GM23338 (cell line): Measurements from ENCODE around the gene CIPC.

Source experiments
- CREB1 ChIP-seq: fragments of 250-450 bp; sonication (Bioruptor Pico); IDR thresholded peaks from 2 replicates; pipeline ENCODE4 v1.5.0; 2020; ENCODE audit warnings: low read depth, mild to moderate bottlenecking, moderate library complexity
- CTCF ChIP-seq, 2 experiments: fragments of 200-600 bp in 1 of 2; sonication (generic) in 1 of 2; conservative IDR thresholded peaks; 2 replicates each; pipeline versions ENCODE4 v1.5.1 to v1.6.1; 2016 to 2017; ENCODE audit warnings: antibody characterized with exemption in 2 of 2, low read depth in 2 of 2, mild to moderate bottlenecking in 2 of 2, moderate library complexity in 1 of 2
- EZH2 ChIP-seq: fragments of 200-600 bp; sonication (generic); IDR thresholded peaks from one replicate; pipeline ENCODE4 v1.8.0; 2017; ENCODE audit warnings: antibody characterized with exemption, mild to moderate bottlenecking, low read depth; ENCODE audit not compliant: unreplicated experiment
- EZH2phosphoT487 ChIP-seq: fragments of 200-600 bp; sonication (generic); IDR thresholded peaks from one replicate; pipeline ENCODE4 v1.8.1; 2018; ENCODE audit warnings: antibody characterized with exemption; ENCODE audit not compliant: unreplicated experiment
- NANOG ChIP-seq: IDR thresholded peaks from 2 replicates; pipeline ENCODE4 v1.6.1; 2016; ENCODE audit warnings: antibody characterized with exemption, borderline replicate concordance
- POLR2AphosphoS5 ChIP-seq: IDR thresholded peaks from 2 replicates; pipeline ENCODE4 v1.6.1; 2016; ENCODE audit warnings: antibody characterized with exemption, low read depth
- ZNF462 ChIP-seq: fragments of 250-450 bp; sonication (Bioruptor Pico); IDR thresholded peaks from 2 replicates; pipeline ENCODE4 v1.5.0; 2020; ENCODE audit warnings: mild to moderate bottlenecking, moderate library complexity
- TF ChIP-seq, protein P1 (sequence below): IDR thresholded peaks from one replicate; pipeline ENCODE4 v1.6.1; 2018; ENCODE audit warnings: antibody characterized with exemption; ENCODE audit not compliant: unreplicated experiment
- TF ChIP-seq, protein P2 (sequence below): IDR thresholded peaks from 2 replicates; pipeline ENCODE4 v1.6.1; 2016; ENCODE audit warnings: antibody characterized with exemption

- no peak for TF ChIP-seq CTCF (conservative IDR thresholded peaks at IDR 0.05; ENCODE audit: low read depth in 2 of 2)
- TF ChIP-seq, protein P1, sequence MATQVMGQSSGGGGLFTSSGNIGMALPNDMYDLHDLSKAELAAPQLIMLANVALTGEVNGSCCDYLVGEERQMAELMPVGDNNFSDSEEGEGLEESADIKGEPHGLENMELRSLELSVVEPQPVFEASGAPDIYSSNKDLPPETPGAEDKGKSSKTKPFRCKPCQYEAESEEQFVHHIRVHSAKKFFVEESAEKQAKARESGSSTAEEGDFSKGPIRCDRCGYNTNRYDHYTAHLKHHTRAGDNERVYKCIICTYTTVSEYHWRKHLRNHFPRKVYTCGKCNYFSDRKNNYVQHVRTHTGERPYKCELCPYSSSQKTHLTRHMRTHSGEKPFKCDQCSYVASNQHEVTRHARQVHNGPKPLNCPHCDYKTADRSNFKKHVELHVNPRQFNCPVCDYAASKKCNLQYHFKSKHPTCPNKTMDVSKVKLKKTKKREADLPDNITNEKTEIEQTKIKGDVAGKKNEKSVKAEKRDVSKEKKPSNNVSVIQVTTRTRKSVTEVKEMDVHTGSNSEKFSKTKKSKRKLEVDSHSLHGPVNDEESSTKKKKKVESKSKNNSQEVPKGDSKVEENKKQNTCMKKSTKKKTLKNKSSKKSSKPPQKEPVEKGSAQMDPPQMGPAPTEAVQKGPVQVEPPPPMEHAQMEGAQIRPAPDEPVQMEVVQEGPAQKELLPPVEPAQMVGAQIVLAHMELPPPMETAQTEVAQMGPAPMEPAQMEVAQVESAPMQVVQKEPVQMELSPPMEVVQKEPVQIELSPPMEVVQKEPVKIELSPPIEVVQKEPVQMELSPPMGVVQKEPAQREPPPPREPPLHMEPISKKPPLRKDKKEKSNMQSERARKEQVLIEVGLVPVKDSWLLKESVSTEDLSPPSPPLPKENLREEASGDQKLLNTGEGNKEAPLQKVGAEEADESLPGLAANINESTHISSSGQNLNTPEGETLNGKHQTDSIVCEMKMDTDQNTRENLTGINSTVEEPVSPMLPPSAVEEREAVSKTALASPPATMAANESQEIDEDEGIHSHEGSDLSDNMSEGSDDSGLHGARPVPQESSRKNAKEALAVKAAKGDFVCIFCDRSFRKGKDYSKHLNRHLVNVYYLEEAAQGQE = no peak
- no peak for TF ChIP-seq EZH2
- no peak for TF ChIP-seq EZH2phosphoT487
- no peak for TF ChIP-seq ZNF462
- TF ChIP-seq POLR2AphosphoS5 = no peak
- TF ChIP-seq CREB1 (CRISPR knock-in tag) = no peak
- no peak for TF ChIP-seq NANOG
- TF ChIP-seq, protein P2, sequence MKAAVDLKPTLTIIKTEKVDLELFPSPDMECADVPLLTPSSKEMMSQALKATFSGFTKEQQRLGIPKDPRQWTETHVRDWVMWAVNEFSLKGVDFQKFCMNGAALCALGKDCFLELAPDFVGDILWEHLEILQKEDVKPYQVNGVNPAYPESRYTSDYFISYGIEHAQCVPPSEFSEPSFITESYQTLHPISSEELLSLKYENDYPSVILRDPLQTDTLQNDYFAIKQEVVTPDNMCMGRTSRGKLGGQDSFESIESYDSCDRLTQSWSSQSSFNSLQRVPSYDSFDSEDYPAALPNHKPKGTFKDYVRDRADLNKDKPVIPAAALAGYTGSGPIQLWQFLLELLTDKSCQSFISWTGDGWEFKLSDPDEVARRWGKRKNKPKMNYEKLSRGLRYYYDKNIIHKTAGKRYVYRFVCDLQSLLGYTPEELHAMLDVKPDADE = no peak
Observed at GRCh38 chr14:77145975-77146740, 48.1 kb downstream of the CIPC start.
